ENCODE measurements around the gene GRM8. TPM values are rescaled to one million over a fixed set of nuclear protein-coding genes. Genes with fewer than 3 reads are reported as not detected.

GRM8 gene
- total and polyA plus RNA-seq, 9 of the 15 experiments (the other 6 are each of a cell fraction or from before 2014, with no cell fraction given): 0.13 TPM; not detected in 7

- TF ChIP-seq RBM17 (IDR thresholded peaks at IDR 0.05; ENCODE audit: borderline replicate concordance, low read depth, low read length) (no peak), MTA1 (IDR thresholded peaks at IDR 0.05; ENCODE audit: borderline replicate concordance) (no peak), ZNF217 (CRISPR knock-in tag; IDR thresholded peaks at IDR 0.05) (no peak), TCFL5 (CRISPR knock-in tag; conservative IDR thresholded peaks at IDR 0.05) (no peak), SIN3A (IDR thresholded peaks at IDR 0.05; ENCODE audit: borderline replicate concordance in 2 of 2, control insufficient read depth in 1 of 2, low read depth in 2 of 2, low read length in 2 of 2) (no peak), RERE (CRISPR knock-in tag; IDR thresholded peaks at IDR 0.05; ENCODE audit: borderline replicate concordance) (no peak), KLF6 (CRISPR knock-in tag; IDR thresholded peaks at IDR 0.05; ENCODE audit: borderline replicate concordance) (no peak), BRD9 (IDR thresholded peaks at IDR 0.05; ENCODE audit: low read depth, partially characterized antibody) (no peak), ZNF77 (CRISPR knock-in tag; IDR thresholded peaks at IDR 0.05) (no peak), MYNN (IDR thresholded peaks at IDR 0.05) (no peak), MYNN (CRISPR knock-in tag; IDR thresholded peaks at IDR 0.05) (no peak), ZNF584 (CRISPR knock-in tag; IDR thresholded peaks at IDR 0.05; ENCODE audit: low read depth) (no peak), MEF2A (IDR thresholded peaks at IDR 0.05; ENCODE audit: control insufficient read depth, low read depth, low read length) (no peak), ZSCAN29 (IDR thresholded peaks at IDR 0.05) (no peak), CEBPB (tag; IDR thresholded peaks at IDR 0.05) (no peak), PHTF2 (CRISPR knock-in tag; IDR thresholded peaks at IDR 0.05) (no peak), PRDM10 (IDR thresholded peaks at IDR 0.05; ENCODE audit: partially characterized antibody) (no peak), ZKSCAN1 (IDR thresholded peaks at IDR 0.05; ENCODE audit: low read depth, low read length) (no peak), TAF1 (IDR thresholded peaks at IDR 0.05; ENCODE audit: control insufficient read depth, extremely low read depth, insufficient read depth, low read length, severe bottlenecking) (no peak), MCM5 (IDR thresholded peaks at IDR 0.05; ENCODE audit: low read depth) (no peak), RBM15 (IDR thresholded peaks at IDR 0.05; ENCODE audit: insufficient read depth, low read length) (no peak), ZNF282 (CRISPR knock-in tag; IDR thresholded peaks at IDR 0.05) (no peak), STAG1 (CRISPR knock-in tag; IDR thresholded peaks at IDR 0.05; ENCODE audit: borderline replicate concordance) (no peak)
Measured at GRCh38 chr7:126668367-126668752, 584.4 kb downstream of the GRM8 start (continued).

All from K562 (cell line).